GM18907 (cell line): ENCODE results near the gene ARF3.

Source experiments
- ATAC-seq: cut with Tn5 transposase; IDR thresholded peaks from one replicate; pipeline ENCODE4 v1.9.1; 2021; ENCODE audit warnings: mild to moderate bottlenecking, moderate library complexity; ENCODE audit not compliant: unreplicated experiment

The ARF3 gene

DNA sequence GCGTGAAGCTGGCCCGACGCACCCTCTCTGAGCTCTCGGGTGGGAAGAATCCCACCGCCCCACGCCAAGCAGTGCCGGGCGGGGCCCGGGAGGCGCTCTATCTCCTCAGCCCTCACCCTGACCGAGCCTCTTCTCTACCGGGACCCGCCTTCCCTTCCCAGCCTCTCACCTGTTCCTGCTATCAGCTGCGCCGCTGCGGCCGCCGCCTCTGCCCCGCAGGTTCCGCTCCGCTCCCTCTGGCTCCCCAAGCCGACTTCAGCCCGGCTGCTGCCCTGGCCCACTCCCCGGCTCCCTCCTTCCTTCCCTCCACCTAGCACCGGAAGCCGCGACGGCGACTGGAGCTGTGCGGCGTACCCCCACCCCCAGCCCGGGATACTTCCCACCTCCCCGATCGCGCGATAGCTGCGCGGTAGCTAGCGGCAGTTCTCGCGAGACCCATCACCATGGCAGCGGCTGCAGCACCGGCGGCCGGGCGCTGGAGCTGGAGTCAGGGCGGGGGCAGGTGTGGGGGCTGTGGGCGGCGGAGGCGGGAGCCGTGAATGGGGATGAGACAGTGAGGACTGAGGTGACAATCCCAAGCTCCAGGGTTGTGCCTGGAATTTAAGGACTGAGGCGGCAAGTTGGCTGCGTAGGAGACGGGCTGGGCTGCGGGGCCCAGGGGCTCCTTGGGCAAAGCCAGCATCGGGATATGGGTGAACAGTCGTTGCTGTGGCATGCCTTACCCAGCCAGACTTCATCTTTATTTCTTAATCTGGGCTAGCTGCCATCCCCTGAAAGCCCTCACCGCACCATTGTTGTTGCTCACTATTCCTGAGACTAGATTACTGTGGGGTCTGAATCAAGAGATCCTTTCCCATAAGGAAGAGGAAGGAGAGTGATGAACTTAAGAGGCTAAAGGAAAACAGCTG, at the start of gene ARF3:
Gene ARF3 (minus strand): TSS at position 347 of the 908 bp plus-strand sequence. CDS start 16,392 bp downstream, outside the sequence.
- peak; percentile 80 for ATAC-seq

DNA sequence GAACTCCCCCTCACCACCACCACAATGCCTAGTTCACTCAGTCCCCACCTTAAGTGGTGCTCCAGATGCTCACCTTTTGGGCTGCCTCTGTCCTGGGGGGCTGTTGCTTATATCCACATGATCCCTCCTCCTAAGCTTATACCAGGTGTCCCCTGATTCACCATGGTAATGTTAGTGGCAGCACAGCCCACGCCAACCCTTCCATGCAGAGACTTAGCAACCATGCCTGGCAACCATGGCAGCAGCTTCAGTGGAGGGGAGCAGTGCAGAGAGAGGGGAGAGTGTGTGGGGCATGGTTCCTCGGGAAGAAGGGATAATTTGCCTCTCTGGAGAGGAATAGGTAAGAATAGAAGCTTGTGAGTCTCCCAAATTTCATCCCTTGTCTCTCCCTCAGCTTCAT, 43.1 kb upstream of the ARF3 start:
- ATAC-seq: no peak

- ATAC-seq: no peak
Observed at GRCh38 chr12:48999371-49000131, 42.3 kb upstream of the ARF3 start, which contains the start of gene DDN. Gene DDN (minus strand): TSS chr12:48999375. CDS start chr12:48999287, 88 bp downstream.

DNA sequence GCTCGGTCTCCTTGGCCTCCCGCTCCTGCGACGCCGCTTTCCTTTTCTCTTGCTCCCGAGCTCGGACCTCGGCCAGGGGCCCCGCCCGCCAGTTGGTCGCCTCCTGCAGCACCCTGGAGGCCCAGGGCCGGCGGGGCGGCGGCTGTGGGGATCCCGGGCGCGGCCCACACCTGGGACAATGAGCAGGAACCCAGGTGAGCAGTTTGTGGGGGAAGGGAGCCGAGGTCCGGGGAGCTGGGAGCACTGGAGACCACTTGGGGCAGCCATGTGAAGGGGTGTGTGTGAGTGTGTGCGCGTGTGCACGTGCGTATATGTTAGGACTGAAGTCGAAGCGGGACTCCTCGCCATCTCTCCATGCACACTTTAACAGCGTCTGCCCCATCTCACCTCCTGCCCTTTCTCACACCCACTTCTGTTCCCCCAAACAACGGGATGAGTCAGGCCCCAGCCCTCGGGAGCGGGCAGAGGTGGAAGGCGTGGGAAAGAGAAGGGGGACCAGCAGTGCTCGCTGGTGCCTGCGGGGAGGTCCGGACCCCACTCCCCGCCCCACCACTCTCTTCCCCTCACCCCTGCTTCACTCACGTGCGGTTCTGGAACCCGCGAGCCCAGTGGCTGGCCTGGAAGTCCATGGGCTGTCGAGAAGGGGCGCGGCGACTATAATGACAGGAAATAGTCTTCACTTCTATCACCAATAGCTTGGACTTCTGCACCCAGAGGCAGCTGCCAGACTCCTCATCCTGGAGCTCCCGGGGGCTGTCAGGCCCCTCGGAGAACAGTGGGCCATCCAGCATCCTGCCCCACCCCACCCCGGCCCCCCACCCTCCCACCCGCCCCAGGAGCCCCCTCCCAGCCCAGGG, 41.4 kb upstream of the ARF3 start:
- ATAC-seq: peak; percentile 23

GRCh38 chr12:48997719-48998496, 40.6 kb upstream of the ARF3 start:
- ATAC-seq: peak; percentile 43

DNA sequence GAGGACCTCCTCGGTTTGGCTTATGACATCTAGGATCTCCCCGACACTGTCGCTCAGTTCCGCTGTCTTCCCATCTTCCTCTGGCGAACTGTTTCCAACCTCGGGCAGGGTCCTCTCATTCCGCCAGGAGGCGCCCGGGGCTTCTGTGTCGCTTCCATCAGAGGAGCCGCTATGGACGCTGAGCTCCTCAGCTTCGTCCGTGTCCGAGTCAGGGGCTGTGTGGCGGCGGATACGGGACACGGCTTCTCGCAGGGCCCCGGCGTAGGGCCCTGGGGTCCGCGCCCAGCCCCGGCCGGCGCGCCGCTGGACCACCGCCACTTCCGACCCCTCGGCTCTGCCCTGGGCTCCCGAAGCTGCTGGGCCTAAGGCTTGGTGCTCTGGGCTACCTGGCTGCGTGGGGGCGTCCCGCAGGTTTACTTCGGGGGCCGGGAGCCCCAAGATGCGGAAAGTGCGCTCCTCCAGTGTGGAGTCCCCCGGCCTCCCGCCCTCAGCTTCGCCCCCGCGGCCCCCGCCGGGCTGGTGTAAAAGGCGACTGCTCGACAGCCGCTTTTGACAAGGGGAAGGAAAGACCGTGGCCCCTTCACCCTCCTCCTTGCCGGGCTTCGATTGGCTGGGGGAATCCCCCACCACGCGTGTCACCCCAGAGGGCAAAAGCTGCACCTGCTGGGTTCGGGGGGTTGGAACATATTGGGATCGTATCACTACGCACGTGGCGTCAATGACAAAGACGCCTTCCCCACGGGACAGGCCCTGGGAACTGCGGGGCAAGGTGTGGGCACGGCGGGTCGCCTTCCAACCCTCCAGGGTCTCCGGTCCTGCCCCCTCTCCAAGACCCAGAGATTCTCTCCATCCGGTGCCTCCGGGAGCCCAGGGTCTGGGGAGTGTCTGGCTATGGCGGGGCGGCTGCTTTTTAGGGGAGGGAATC, 39.8 kb upstream of the ARF3 start:
- ATAC-seq: peak; percentile 31

DNA sequence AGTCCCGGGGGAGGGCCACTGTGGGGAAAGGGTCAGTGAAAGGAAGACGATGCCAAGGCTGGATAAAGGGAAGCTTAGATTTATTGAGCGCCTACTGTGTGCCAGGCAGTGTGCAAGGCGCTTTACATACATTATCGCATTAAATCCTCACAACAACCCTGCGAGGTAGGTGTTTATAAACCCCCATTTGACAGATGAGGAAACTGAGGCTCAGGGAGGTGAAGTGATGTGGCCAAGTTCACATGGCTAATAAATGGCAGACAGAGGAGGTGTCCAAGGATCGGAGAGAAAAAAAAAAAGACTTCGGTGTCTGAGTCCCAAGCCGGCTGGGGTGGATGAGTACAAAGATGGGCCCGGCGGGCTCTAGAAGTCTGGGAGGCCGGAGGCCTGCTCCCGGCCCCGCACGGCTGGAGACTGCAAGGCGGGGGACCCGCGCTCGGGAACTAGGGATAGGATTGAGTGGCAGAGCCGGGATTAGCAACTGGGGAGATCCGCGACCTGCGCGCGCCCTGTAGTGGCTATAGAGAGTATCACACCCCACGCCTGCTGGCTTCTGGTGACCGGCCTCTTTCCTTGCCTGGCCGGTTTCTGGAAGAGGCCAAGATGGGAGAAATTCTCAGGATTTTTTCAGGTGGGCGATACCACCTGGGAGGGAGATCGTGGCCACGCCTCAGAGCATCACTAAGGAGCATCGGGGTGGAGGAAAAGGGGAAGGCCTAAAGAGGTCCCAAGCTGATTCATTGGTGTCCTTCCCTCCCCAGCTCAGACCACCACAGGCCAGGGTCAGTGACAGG, 38.0 kb upstream of the ARF3 start:
- no peak for ATAC-seq

DNA sequence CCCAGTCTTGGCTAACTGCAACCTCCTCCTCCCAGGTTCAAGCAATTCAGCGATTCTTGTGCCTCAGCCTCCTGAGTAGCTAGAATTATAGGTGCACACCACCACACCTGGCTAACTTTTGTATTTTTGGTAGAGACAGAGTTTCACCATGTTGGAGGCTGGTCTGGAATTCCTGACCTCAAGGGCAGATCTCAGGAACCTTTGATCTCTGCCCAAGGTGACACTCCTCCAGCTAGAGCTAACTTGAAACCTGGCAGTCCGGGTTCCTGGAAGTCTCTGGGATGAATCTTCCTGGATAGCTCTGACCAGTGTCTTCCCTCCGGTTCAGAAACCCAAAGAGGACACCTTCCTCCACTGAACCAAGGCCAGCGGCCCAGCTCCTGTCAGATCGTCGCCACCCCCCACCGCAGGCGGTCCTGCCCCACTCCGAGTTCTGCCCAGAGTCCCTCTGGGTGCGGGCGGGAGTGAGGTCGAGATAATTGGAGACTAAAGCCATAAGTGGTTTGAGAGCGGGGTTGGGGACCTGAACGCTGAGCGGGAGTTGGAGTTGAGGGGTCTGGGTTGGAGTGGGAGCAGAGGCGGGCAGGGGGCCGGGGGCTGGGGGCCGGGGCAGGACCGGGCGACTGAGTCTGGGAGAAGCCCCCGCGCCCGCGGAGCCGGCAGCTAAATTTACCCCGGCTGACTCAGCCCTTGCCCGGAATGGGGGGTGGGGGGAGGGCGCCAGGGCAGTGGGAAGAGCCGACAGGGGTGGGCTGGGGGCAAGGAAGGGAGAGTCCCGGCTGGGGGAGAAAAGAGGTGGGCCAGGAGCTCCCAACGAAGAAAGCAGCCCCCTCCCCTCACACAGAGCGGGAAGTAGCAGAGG, 37.2 kb upstream of the ARF3 start:
- no peak for ATAC-seq

- ATAC-seq: no peak
Observed at GRCh38 chr12:48993787-48994186, 36.5 kb upstream of the ARF3 start.

DNA sequence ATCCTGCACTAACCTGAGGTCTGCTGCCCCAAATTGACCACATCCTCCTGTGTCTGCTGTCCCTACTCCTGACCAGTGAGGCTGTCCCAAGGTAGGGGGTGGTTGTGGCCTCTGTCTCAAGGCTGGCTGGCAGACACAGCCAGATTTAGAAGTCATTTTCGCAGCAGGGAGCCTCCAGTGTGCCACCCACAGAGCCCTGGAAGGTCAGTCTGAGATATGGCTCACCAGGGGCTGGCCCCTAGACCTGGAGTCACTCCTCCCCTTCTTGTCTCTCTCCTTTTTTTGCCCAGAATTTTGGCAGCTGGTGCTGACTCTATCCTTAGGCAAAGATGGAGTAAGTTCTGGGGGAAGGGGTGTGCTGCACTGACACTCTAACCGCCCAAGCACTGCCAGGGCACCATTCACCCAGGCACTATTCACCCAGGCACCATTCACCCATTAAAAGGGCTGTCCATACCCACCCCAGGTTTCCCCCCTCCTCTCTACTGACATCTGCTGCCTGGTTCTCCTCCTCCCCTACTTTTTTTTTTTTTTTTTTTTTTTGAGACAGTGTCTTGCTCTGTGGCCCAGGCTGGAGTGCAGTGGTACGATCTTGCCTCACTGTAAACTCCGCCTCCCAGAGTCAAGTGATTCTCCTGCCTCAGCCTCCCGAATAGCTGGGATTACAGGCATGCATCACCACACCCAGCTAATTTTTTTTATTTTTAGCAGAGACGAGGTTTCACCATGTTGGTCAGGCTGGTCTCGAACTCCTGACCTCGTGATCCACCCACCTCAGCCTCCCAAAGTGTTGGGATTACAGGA, 34.2 kb upstream of the ARF3 start:
- ATAC-seq: no peak

DNA sequence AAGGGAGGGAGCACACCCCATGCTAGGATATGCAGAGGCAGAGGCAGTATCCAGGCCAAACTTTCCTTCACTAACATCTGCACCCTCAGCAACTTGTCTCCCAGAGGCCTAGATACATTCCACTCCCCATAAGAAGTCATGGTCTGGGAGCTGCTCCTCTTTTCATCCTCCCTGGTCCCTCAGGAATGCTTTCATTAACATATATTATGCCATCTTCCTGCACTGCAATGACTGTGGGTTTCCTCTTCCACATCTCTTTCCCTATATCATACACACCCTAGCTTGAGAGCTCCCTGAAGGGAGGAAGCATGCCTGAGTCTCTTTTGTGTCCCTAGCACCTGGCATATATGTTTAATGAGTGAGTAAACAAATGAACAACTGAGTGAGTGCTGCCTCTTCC, 33.3 kb upstream of the ARF3 start:
- ATAC-seq: no peak

- peak; percentile 65 for ATAC-seq
Observed at GRCh38 chr12:48988030-48988649, 30.9 kb upstream of the ARF3 start.

DNA sequence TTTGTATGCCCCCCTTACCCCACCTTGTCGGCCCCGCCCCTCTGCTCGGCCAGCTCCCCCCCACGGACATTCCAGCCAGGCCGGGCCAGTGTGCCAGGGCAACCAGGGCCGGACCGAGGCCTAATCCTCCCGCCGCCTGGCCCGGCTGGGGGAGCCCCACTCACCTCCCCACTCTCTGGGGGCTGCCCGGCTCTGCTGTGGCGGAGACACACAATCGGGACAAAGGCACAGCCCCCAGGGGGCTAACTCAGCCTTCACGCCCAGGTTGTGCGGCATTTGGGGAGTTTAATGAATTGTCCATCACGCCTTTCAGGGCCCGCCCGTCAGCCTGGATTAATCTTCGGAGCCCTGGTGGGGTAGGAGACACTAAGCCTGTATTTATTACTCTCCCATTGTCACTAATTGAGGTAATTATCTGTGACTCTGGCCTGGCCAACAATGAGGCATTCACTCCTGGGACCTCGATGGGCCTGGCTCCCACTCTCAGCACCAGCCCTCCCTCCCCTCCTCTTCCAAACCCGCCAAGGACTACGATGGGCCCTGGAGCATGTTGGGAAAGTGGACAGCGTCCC, 29.5 kb upstream of the ARF3 start:
- ATAC-seq: no peak

GRCh38 chr12:48985901-48986300, 28.6 kb upstream of the ARF3 start:
- no peak for ATAC-seq

- ATAC-seq: no peak
Observed at GRCh38 chr12:48985475-48985897, 28.2 kb upstream of the ARF3 start.
